ENCODE measurements around the gene MUL1. TPM values are rescaled to one million over a fixed set of nuclear protein-coding genes. Genes with fewer than 3 reads are reported as not detected.

The MUL1 gene
- total and polyA plus RNA-seq, 2 of the 4 experiments (the other 2 are of a cell fraction) = 20.7 to 21.1 TPM

DNA sequence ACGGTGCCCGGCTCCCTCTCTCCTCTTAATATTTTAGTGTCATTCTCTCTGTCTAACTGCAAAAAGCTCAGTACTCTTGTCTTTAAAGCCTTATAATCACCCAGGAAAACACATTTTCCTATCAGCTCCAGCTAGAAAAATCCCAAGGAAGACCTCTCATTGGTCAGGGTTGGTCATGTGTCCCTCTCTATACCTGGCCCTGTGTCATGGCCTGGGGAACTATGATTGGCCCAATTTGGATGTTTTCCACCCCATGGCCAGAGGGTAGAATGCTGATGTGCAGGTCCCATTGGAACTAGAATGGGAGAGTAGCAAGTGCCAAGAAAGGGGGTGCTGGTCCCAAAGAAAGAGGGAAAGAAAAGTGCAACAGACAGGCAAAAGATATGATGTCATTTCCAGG lies 49.2 kb downstream of the MUL1 start:
- intact Hi-C loops (cut with micrococcal nuclease) (no loop called here), dilution Hi-C loops (cut with HindIII; ENCODE audit: low sequenced_read_pairs, unreplicated experiment) (no loop called here), in situ Hi-C loops (cut with MboI; ENCODE audit: low sequenced_read_pairs) (no loop called here)
- no peaks in the 10 kb centered on the region for H3K36me3 ChIP-seq (ENCODE audit: control insufficient read depth, insufficient read depth, low read length)
- no peak overlapping the region for H2AFZ ChIP-seq (replicated peaks; ENCODE audit: low read length, poor library complexity)
- H2BK120ac ChIP-seq (ENCODE audit: low read depth, low read length) = no peak overlapping the region
- ChIA-PET POLR2A (ENCODE audit: unreplicated experiment) (no interaction called here), CTCF (no interaction called here)
- H3K9me3 ChIP-seq (ENCODE audit: control insufficient read depth, insufficient read depth, low read length) = no peaks in the 10 kb centered on the region; the same call in none of the 2 replicates
- H4K91ac ChIP-seq (ENCODE audit: insufficient read depth, low read depth, low read length) = no peak overlapping the region
- no peak overlapping the region for H2AK5ac ChIP-seq (ENCODE audit: low read depth, low read length)
- H4K20me1 ChIP-seq (ENCODE audit: insufficient read depth, low read length) = no peaks in the 10 kb centered on the region
- peaks cover 38% of the 10 kb centered on the region for H3K27me3 ChIP-seq (ENCODE audit: control insufficient read depth, insufficient read depth, low read length)
- no peak overlapping the region for H3K4me3 ChIP-seq (ENCODE audit: insufficient read depth, low read depth, low read length)
- WGBS, 2 experiments (ENCODE audit: extremely low coverage in 2 of 2, insufficient read length in 1 of 2) = 93% methylated on average over 2 of the region's 2 CpGs; no CpG with 5 or more reads in 1 of the 2 experiments
- H2BK15ac ChIP-seq (ENCODE audit: low read depth, low read length) = no peak overlapping the region
- H3K4me2 ChIP-seq (ENCODE audit: low read depth, low read length) = no peak overlapping the region
- H4K8ac ChIP-seq (ENCODE audit: low read depth in 2 of 2, low read length in 2 of 2) = no peak overlapping the region
- H3K79me1 ChIP-seq (ENCODE audit: low read depth in 1 of 2, low read length in 2 of 2) = no peaks in the 10 kb centered on the region
- no peak overlapping the region for H3K56ac ChIP-seq (ENCODE audit: extremely low read depth, insufficient read depth, low read length)
- H2BK5ac ChIP-seq (ENCODE audit: low read depth, low read length, poor library complexity, severe bottlenecking) = no peak overlapping the region
- no peak overlapping the region for H3K18ac ChIP-seq (ENCODE audit: low read depth, low read length)
- H3K9me1 ChIP-seq (ENCODE audit: insufficient read depth, low read length) = peaks cover 8% of the 10 kb centered on the region; the same call in 1 of the 2 replicates
- no peak overlapping the region for H4K5ac ChIP-seq (ENCODE audit: low read depth, low read length)
- H3K9ac ChIP-seq (ENCODE audit: low read depth, low read length) = no peak overlapping the region
- H3K14ac ChIP-seq (replicated peaks; ENCODE audit: low read depth, low read length) = no peak overlapping the region
- no peak overlapping the region for H3K27ac ChIP-seq (ENCODE audit: insufficient read depth, low read length)
- no TSS peak for BruUV-seq (replicated peaks)
- TF ChIP-seq RAD21 (IDR thresholded peaks at IDR 0.05; ENCODE audit: low read length) (no peak), FOS (IDR thresholded peaks at IDR 0.05; ENCODE audit: low read depth, low read length) (no peak), RCOR1 (IDR thresholded peaks at IDR 0.05; ENCODE audit: insufficient replicate concordance, low read length) (no peak), CEBPB (IDR thresholded peaks at IDR 0.05; ENCODE audit: low read depth, low read length) (no peak), NFE2L2 (IDR thresholded peaks at IDR 0.05; ENCODE audit: low read depth, low read length) (no peak)
- TF ChIP-seq, protein P1, sequence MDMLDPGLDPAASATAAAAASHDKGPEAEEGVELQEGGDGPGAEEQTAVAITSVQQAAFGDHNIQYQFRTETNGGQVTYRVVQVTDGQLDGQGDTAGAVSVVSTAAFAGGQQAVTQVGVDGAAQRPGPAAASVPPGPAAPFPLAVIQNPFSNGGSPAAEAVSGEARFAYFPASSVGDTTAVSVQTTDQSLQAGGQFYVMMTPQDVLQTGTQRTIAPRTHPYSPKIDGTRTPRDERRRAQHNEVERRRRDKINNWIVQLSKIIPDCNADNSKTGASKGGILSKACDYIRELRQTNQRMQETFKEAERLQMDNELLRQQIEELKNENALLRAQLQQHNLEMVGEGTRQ (IDR thresholded peaks at IDR 0.05; ENCODE audit: low read depth, low read length) = peak; percentile 13; the same call in 1 of the 2 replicates
- no peak overlapping the region for H3K23ac ChIP-seq (ENCODE audit: low read depth, low read length)
- no peak overlapping the region for H2BK20ac ChIP-seq (ENCODE audit: low read depth, low read length)
- no peak overlapping the region for H3K4ac ChIP-seq (ENCODE audit: low read depth, low read length)
- no peaks in the 10 kb centered on the region for H3K4me1 ChIP-seq (ENCODE audit: control insufficient read depth, insufficient read depth, low read length)
- DNase-seq = no peak
- ATAC-seq (ENCODE audit: low read depth) = no peak
- H2AK9ac ChIP-seq (replicated peaks; ENCODE audit: low read depth, low read length, poor library complexity) = no peak overlapping the region

All from IMR-90 (cell line).